Measurements from ENCODE around the gene NRN1L. TPM values are rescaled to one million over a fixed set of nuclear protein-coding genes. Genes with fewer than 3 reads are reported as not detected.

Gene NRN1L
- total and polyA plus RNA-seq, 2 of the 4 experiments (the other 2 are of a cell fraction), result 0.27 TPM; not detected in 1

Small RNA genes lying within 50 kb of the gene (microRNA-seq; reads per million reads assigned to microRNA genes)
- not detected for gene AC040162.2 (ENCODE audit: insufficient read depth, insufficient read length)
- gene NRN1L (ENCODE audit: insufficient read depth, insufficient read length), result not detected

Small RNA genes lying within 50 kb of the gene (small RNA-seq; reads per million reads assigned to genes)
- gene AC040162.2, result 0 reads per million in 5 experiments
- gene NRN1L, result 0 reads per million in 5 experiments

Other genes starting within 250 kb of the NRN1L start
- 0.18 and 0.28 TPM in 2 replicates for gene CARMIL2, start 239.7 kb upstream of the NRN1L start, total RNA-seq (2012; rRNA removed)
- 0.77 and 0.97 TPM in 2 replicates for gene CARMIL2, start 239.7 kb upstream of the NRN1L start, polyA plus RNA-seq (2012; rRNA removed)
- gene ACD, start 224.6 kb upstream of the NRN1L start, total RNA-seq (2012; rRNA removed), result 12.8 and 15.6 TPM in 2 replicates
- 31.1 and 38.9 TPM in 2 replicates for gene ACD, start 224.6 kb upstream of the NRN1L start, polyA plus RNA-seq (2012; rRNA removed)
- 0.28 and 0.36 TPM in 2 replicates for gene PARD6A, start 223.9 kb upstream of the NRN1L start, total RNA-seq (2012; rRNA removed)
- 0.55 and 0.65 TPM in 2 replicates for gene PARD6A, start 223.9 kb upstream of the NRN1L start, polyA plus RNA-seq (2012; rRNA removed)
- gene ENKD1, start 218.1 kb upstream of the NRN1L start, total RNA-seq (2012; rRNA removed), result 2.9 and 3.1 TPM in 2 replicates
- 6.3 and 7.8 TPM in 2 replicates for gene ENKD1, start 218.1 kb upstream of the NRN1L start, polyA plus RNA-seq (2012; rRNA removed)
- 0.28 and 0.54 TPM in 2 replicates for gene C16orf86, start 218.1 kb upstream of the NRN1L start, total RNA-seq (2012; rRNA removed)
- gene C16orf86, start 218.1 kb upstream of the NRN1L start, polyA plus RNA-seq (2012; rRNA removed), result 0.63 and 0.70 TPM in 2 replicates
- 15.8 and 18.1 TPM in 2 replicates for gene GFOD2, start 165.6 kb upstream of the NRN1L start, total RNA-seq (2012; rRNA removed)
- gene GFOD2, start 165.6 kb upstream of the NRN1L start, polyA plus RNA-seq (2012; rRNA removed), result 12.3 and 13.3 TPM in 2 replicates
- 2.2 and 2.7 TPM in 2 replicates for gene RANBP10, start 78.3 kb upstream of the NRN1L start, total RNA-seq (2012; rRNA removed)
- gene RANBP10, start 78.3 kb upstream of the NRN1L start, polyA plus RNA-seq (2012; rRNA removed), result 12.1 and 13.0 TPM in 2 replicates
- gene TSNAXIP1, start 78.0 kb upstream of the NRN1L start, total RNA-seq (2012; rRNA removed), result 0.56 and 0.72 TPM in 2 replicates
- 1.4 and 1.6 TPM in 2 replicates for gene TSNAXIP1, start 78.0 kb upstream of the NRN1L start, polyA plus RNA-seq (2012; rRNA removed)
- gene THAP11, start 42.6 kb upstream of the NRN1L start, total RNA-seq (2012; rRNA removed), result 13.3 and 13.9 TPM in 2 replicates
- gene THAP11, start 42.6 kb upstream of the NRN1L start, polyA plus RNA-seq (2012; rRNA removed), result 14.5 and 16.7 TPM in 2 replicates
- 42.7 and 55.0 TPM in 2 replicates for gene NUTF2, start 38.0 kb upstream of the NRN1L start, total RNA-seq (2012; rRNA removed)
- gene NUTF2, start 38.0 kb upstream of the NRN1L start, polyA plus RNA-seq (2012; rRNA removed), result 361 and 399 TPM in 2 replicates
- gene CENPT, start 37.2 kb upstream of the NRN1L start, total RNA-seq (2012; rRNA removed), result 33.3 TPM in 2 replicates
- gene CENPT, start 37.2 kb upstream of the NRN1L start, polyA plus RNA-seq (2012; rRNA removed), result 83.1 and 86.4 TPM in 2 replicates
- gene EDC4, start 11.8 kb upstream of the NRN1L start, total RNA-seq (2012; rRNA removed), result 33.2 and 34.2 TPM in 2 replicates
- 64.0 and 66.1 TPM in 2 replicates for gene EDC4, start 11.8 kb upstream of the NRN1L start, polyA plus RNA-seq (2012; rRNA removed)
- 10.3 and 11.5 TPM in 2 replicates for gene PSKH1, start 8.4 kb downstream of the NRN1L start, total RNA-seq (2012; rRNA removed)
- gene PSKH1, start 8.4 kb downstream of the NRN1L start, polyA plus RNA-seq (2012; rRNA removed), result 26.5 and 26.7 TPM in 2 replicates
- gene CTRL, start 47.0 kb downstream of the NRN1L start, total RNA-seq (2012; rRNA removed), result 0.18 and 0.28 TPM in 2 replicates
- gene CTRL, start 47.0 kb downstream of the NRN1L start, polyA plus RNA-seq (2012; rRNA removed), result 0.89 and 1.1 TPM in 2 replicates
- gene PSMB10, start 52.0 kb downstream of the NRN1L start, total RNA-seq (2012; rRNA removed), result 25.6 and 28.7 TPM in 2 replicates
- 36.7 and 50.5 TPM in 2 replicates for gene PSMB10, start 52.0 kb downstream of the NRN1L start, polyA plus RNA-seq (2012; rRNA removed)
- 1.4 and 1.7 TPM in 2 replicates for gene LCAT, start 59.2 kb downstream of the NRN1L start, total RNA-seq (2012; rRNA removed)
- 18.8 and 22.5 TPM in 2 replicates for gene LCAT, start 59.2 kb downstream of the NRN1L start, polyA plus RNA-seq (2012; rRNA removed)
- gene SLC12A4, start 83.8 kb downstream of the NRN1L start, total RNA-seq (2012; rRNA removed), result 36.4 and 36.6 TPM in 2 replicates
- gene SLC12A4, start 83.8 kb downstream of the NRN1L start, polyA plus RNA-seq (2012; rRNA removed), result 114 and 132 TPM in 2 replicates
- not detected in 2 replicates for gene DPEP3, start 95.6 kb downstream of the NRN1L start, total RNA-seq (2012; rRNA removed)
- not detected in 2 replicates for gene DPEP3, start 95.6 kb downstream of the NRN1L start, polyA plus RNA-seq (2012; rRNA removed)
- gene DPEP2, start 114.6 kb downstream of the NRN1L start, total RNA-seq (2012; rRNA removed), result not detected in 2 replicates
- gene DPEP2, start 114.6 kb downstream of the NRN1L start, polyA plus RNA-seq (2012; rRNA removed), result not detected in 2 replicates
- gene DPEP2NB, start 131.0 kb downstream of the NRN1L start, total RNA-seq (2012; rRNA removed), result not detected in 2 replicates
- gene DPEP2NB, start 131.0 kb downstream of the NRN1L start, polyA plus RNA-seq (2012; rRNA removed), result not detected in 2 replicates
- gene DDX28, start 138.3 kb downstream of the NRN1L start, total RNA-seq (2012; rRNA removed), result 8.9 and 10.0 TPM in 2 replicates
- gene DDX28, start 138.3 kb downstream of the NRN1L start, polyA plus RNA-seq (2012; rRNA removed), result 9.0 and 9.2 TPM in 2 replicates
- 28.1 and 30.5 TPM in 2 replicates for gene DUS2, start 138.4 kb downstream of the NRN1L start, total RNA-seq (2012; rRNA removed)
- gene DUS2, start 138.4 kb downstream of the NRN1L start, polyA plus RNA-seq (2012; rRNA removed), result 15.8 TPM in 2 replicates
- gene NFATC3, start 200.5 kb downstream of the NRN1L start, total RNA-seq (2012; rRNA removed), result 14.7 and 21.5 TPM in 2 replicates
- gene NFATC3, start 200.5 kb downstream of the NRN1L start, polyA plus RNA-seq (2012; rRNA removed), result 6.3 TPM in 2 replicates